Mesothelial cell of epicardium (in vitro differentiated cells): ENCODE measurements around the gene PTGER1. TPM values are rescaled to one million over a fixed set of nuclear protein-coding genes. Genes with fewer than 3 reads are reported as not detected.

Experiments used
- DNase-seq, 2 experiments: peaks; one replicate each; pipeline ENCODE4 v3.0.0; 2021; ENCODE audit warnings: low spot score in 2 of 2; ENCODE audit not compliant: unreplicated experiment in 2 of 2
- H3K27ac Mint-ChIP-seq: 2 replicates; pipeline ENCODE4 v1.8.0; 2021; ENCODE audit warnings: mixed read lengths
- H3K27me3 Mint-ChIP-seq: 2 replicates; pipeline ENCODE4 v1.8.0; 2021; ENCODE audit warnings: low read depth, mixed read lengths
- H3K36me3 Mint-ChIP-seq: 2 replicates; pipeline ENCODE4 v1.8.0; 2021; ENCODE audit warnings: mixed read lengths
- H3K4me1 Mint-ChIP-seq: 2 replicates; pipeline ENCODE4 v1.8.0; 2021; ENCODE audit warnings: mixed read lengths
- H3K4me3 Mint-ChIP-seq: 2 replicates; pipeline ENCODE4 v1.8.0; 2021; ENCODE audit warnings: mild to moderate bottlenecking, moderate library complexity, mixed read lengths
- H3K9me3 Mint-ChIP-seq: 2 replicates; pipeline ENCODE4 v1.8.0; 2021; ENCODE audit warnings: mixed read lengths
- CTCF ChIP-seq: fragments of 200-600 bp; sonication (generic); IDR thresholded peaks from one replicate; pipeline ENCODE4 v1.5.0; 2021; ENCODE audit warnings: antibody characterized with exemption; ENCODE audit not compliant: unreplicated experiment
- total RNA-seq: library from RNA; stranded (reverse); gene quantifications from 3 replicates; pipeline ENCODE4 v1.2.1, GENCODE V29; 2021

Gene PTGER1
- total RNA-seq, 1 donor from 2014 or later, result 3.5 TPM

GRCh38 chr19:14495672-14496028 lies 20.5 kb upstream of the PTGER1 start:
- DNase-seq, result no peak
- Mint-ChIP-seq H3K9me3 (no peaks in the 10 kb centered on the region), H3K4me3 (peak overlapping the region; percentile 84), H3K4me1 (peaks cover 25% of the 10 kb centered on the region), H3K36me3 (peaks cover 13% of the 10 kb centered on the region), H3K27me3 (no peaks in the 10 kb centered on the region), H3K27ac (peak overlapping the region; percentile 92)
- TF ChIP-seq CTCF, result no peak

- Mint-ChIP-seq H3K4me1 (peaks cover 25% of the 10 kb centered on the region), H3K9me3 (no peaks in the 10 kb centered on the region), H3K27ac (peak overlapping the region; percentile 92), H3K4me3 (peak overlapping the region; percentile 84), H3K27me3 (no peaks in the 10 kb centered on the region), H3K36me3 (peaks cover 13% of the 10 kb centered on the region)
- TF ChIP-seq CTCF, result no peak
- no peak for DNase-seq
These were observed 19.9 kb upstream of the PTGER1 start for GRCh38 chr19:14494910-14495671.

- Mint-ChIP-seq H3K4me1 (peaks cover 25% of the 10 kb centered on the region), H3K27me3 (no peaks in the 10 kb centered on the region), H3K36me3 (peaks cover 18% of the 10 kb centered on the region), H3K27ac (peak overlapping the region; percentile 92), H3K4me3 (peak overlapping the region; percentile 84), H3K9me3 (no peaks in the 10 kb centered on the region)
- TF ChIP-seq CTCF, result no peak
- DNase-seq, result no peak
These were observed 19.3 kb upstream of the PTGER1 start for GRCh38 chr19:14494411-14494810.

- no peaks in the 10 kb centered on the region for H3K9me3 Mint-ChIP-seq
- no peak for TF ChIP-seq CTCF
- H3K27me3 Mint-ChIP-seq, result no peaks in the 10 kb centered on the region
- no peak overlapping the region for H3K4me3 Mint-ChIP-seq
- H3K36me3 Mint-ChIP-seq, result peaks cover 24% of the 10 kb centered on the region
- no peak for DNase-seq
- peaks cover 25% of the 10 kb centered on the region for H3K4me1 Mint-ChIP-seq
- H3K27ac Mint-ChIP-seq, result peak overlapping the region; percentile 58
These were observed 17.7 kb upstream of the PTGER1 start for GRCh38 chr19:14492756-14493337.

- Mint-ChIP-seq H3K9me3 (no peaks in the 10 kb centered on the region), H3K4me1 (no peaks in the 10 kb centered on the region), H3K36me3 (peaks cover 31% of the 10 kb centered on the region), H3K27ac (no peak overlapping the region), H3K4me3 (no peak overlapping the region), H3K27me3 (no peaks in the 10 kb centered on the region)
- no peak for TF ChIP-seq CTCF
- no peak for DNase-seq
These were observed 12.4 kb upstream of the PTGER1 start for GRCh38 chr19:14487370-14488125.
